ENCODE measurements around the gene CX3CL1. TPM values are rescaled to one million over a fixed set of nuclear protein-coding genes. Genes with fewer than 3 reads are reported as not detected.

The CX3CL1 gene
- total RNA-seq, 4 donors from 2014 or later: 7.1 to 59.7 (median 11.9) TPM

GRCh38 chr16:57376313-57376818, 4.1 kb downstream of the CX3CL1 start:
- no peak for TF ChIP-seq CTCF (IDR thresholded peaks at IDR 0.05)
- DNase-seq (ENCODE audit: low spot score) (no peak), ATAC-seq (ENCODE audit: low FRiP score) (no peak)

GRCh38 chr16:57377080-57377841, 5.0 kb downstream of the CX3CL1 start:
- ATAC-seq (ENCODE audit: low FRiP score): no peak
- DNase-seq (ENCODE audit: low spot score): no peak
- no peak for TF ChIP-seq CTCF (IDR thresholded peaks at IDR 0.05)

DNA sequence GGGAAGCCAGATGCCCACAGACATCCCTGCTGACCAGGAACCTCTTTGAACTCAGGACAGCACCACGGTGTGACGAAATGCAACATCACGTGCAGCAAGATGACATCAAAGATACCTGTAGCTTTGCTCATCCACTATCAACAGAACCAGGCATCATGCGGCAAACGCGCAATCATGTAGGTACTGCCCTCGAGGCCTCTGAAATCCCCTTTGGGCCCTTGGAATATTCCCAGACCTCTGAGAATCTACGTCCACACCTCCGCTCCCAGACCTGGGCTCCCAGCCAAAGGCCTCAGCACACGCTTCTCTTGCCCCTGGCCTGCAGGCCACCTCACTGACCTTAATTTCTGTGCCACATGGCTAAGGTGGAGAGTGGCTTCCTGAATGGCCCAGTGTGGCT, 7.3 kb downstream of the CX3CL1 start:
- DNase-seq (ENCODE audit: low spot score) (no peak), ATAC-seq (ENCODE audit: low FRiP score) (no peak)
- TF ChIP-seq CTCF (IDR thresholded peaks at IDR 0.05): no peak

DNA sequence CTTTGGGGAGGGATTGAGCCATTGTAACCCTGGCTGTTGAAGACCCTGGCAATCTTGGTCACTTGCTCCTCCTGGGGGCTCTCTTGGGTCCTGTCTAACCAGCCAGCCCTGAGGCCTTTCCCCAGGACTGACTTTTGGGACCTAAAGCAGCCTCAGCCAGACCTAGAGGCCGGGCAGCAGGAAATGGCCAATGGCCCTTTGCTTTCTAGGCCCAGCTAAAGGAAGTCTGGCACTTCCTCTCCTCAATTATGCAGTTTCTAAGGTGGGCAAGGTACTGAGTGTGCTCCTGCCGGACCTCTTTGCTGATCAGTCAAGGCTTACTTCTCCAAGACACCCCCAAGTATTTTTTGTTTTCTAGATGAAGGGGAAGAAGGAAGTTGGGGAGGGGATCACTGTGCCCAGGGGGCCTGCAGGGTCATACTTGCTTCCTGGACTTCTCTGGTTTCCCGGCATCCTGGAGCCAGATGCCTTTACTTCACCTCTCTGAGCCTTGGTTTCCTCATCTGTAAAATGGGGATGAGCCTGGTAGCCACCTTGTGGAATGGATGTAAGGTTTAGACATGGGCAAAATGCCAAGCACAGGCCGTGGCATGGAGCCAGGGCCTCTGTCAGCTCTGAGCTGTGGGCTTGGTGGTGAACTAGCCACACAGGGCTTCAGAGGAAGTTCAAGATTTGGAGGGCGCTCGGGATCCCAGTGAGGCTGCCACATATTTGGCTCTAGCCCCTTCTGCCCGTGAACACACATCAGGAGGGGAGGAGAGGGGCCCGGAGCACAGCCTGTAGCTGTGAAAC, 8.6 kb downstream of the CX3CL1 start:
- ATAC-seq (ENCODE audit: low FRiP score): no peak
- TF ChIP-seq CTCF (IDR thresholded peaks at IDR 0.05): no peak
- DNase-seq (ENCODE audit: low spot score): no peak

DNA sequence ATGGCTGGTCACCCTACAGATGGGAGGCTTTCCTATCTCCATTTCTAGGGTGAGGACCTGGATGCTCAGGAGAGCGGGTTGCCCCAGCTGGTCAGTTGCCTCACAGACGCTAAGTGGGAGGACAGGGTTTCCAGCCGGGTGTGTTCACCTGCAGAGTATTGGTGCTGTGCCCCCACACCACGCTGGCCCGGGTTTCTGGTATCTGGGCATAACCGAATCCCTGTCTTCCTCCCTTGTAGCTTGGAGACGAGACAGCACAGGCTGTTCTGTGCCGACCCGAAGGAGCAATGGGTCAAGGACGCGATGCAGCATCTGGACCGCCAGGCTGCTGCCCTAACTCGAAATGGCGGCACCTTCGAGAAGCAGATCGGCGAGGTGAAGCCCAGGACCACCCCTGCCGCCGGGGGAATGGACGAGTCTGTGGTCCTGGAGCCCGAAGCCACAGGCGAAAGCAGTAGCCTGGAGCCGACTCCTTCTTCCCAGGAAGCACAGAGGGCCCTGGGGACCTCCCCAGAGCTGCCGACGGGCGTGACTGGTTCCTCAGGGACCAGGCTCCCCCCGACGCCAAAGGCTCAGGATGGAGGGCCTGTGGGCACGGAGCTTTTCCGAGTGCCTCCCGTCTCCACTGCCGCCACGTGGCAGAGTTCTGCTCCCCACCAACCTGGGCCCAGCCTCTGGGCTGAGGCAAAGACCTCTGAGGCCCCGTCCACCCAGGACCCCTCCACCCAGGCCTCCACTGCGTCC, 9.7 kb downstream of the CX3CL1 start:
- no peak for ATAC-seq (ENCODE audit: low FRiP score)
- no peak for DNase-seq (ENCODE audit: low spot score)
- no peak for TF ChIP-seq CTCF (IDR thresholded peaks at IDR 0.05)

DNA sequence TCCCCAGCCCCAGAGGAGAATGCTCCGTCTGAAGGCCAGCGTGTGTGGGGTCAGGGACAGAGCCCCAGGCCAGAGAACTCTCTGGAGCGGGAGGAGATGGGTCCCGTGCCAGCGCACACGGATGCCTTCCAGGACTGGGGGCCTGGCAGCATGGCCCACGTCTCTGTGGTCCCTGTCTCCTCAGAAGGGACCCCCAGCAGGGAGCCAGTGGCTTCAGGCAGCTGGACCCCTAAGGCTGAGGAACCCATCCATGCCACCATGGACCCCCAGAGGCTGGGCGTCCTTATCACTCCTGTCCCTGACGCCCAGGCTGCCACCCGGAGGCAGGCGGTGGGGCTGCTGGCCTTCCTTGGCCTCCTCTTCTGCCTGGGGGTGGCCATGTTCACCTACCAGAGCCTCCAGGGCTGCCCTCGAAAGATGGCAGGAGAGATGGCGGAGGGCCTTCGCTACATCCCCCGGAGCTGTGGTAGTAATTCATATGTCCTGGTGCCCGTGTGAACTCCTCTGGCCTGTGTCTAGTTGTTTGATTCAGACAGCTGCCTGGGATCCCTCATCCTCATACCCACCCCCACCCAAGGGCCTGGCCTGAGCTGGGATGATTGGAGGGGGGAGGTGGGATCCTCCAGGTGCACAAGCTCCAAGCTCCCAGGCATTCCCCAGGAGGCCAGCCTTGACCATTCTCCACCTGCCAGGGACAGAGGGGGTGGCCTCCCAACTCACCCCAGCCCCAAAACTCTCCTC, 10.4 kb downstream of the CX3CL1 start:
- no peak for ATAC-seq (ENCODE audit: low FRiP score)

More for the DNA sequence above, 10.4 kb downstream of the CX3CL1 start:
- no peak for DNase-seq (ENCODE audit: low spot score)
- TF ChIP-seq CTCF (IDR thresholded peaks at IDR 0.05): no peak

All from omental fat pad (tissue), 4 donors.